H9 (cell line): ENCODE data around the gene ATP11B. TPM values are rescaled to one million over a fixed set of nuclear protein-coding genes. Genes with fewer than 3 reads are reported as not detected.

ENCODE experiments used
- DNase-seq: peaks from one replicate; pipeline ENCODE4 v3.0.0-alpha.2; 2017
- H2AFZ ChIP-seq: one replicate; pipeline ENCODE4 v1.6.1; 2013; ENCODE audit warnings: mild to moderate bottlenecking, low read length, control low read depth, moderate library complexity
- H2AK5ac ChIP-seq: 2 replicates; pipeline ENCODE4 v1.6.1; 2013; ENCODE audit warnings: low read length, control low read depth, mixed read lengths; ENCODE audit not compliant: insufficient read length
- H2BK120ac ChIP-seq: one replicate; pipeline ENCODE4 v1.6.1; 2013; ENCODE audit warnings: low read depth, mild to moderate bottlenecking, low read length, control low read depth, inconsistent platforms; ENCODE audit not compliant: poor library complexity, severe bottlenecking
- H2BK12ac ChIP-seq: 2 replicates; pipeline ENCODE4 v1.6.1; 2013; ENCODE audit warnings: low read length, control low read depth, mixed read lengths, low read depth; ENCODE audit not compliant: insufficient read length
- H2BK15ac ChIP-seq: 2 replicates; pipeline ENCODE4 v1.6.1; 2013; ENCODE audit warnings: low read depth, low read length, control low read depth
- H2BK20ac ChIP-seq: one replicate; pipeline ENCODE4 v1.6.1; 2013; ENCODE audit warnings: low read depth, mild to moderate bottlenecking, low read length, control low read depth, inconsistent platforms; ENCODE audit not compliant: poor library complexity, severe bottlenecking
- H2BK5ac ChIP-seq: 2 replicates; pipeline ENCODE4 v1.6.1; 2013; ENCODE audit warnings: low read length, control low read depth, mixed read lengths; ENCODE audit not compliant: insufficient read length
- H3K14ac ChIP-seq: 2 replicates; pipeline ENCODE4 v1.6.1; 2013; ENCODE audit warnings: low read length, control low read depth; ENCODE audit not compliant: insufficient read depth
- H3K18ac ChIP-seq: 2 replicates; pipeline ENCODE4 v1.6.1; 2013; ENCODE audit warnings: low read depth, mild to moderate bottlenecking, mixed read lengths, low read length, control low read depth; ENCODE audit not compliant: insufficient read length
- H3K23ac ChIP-seq: 2 replicates; pipeline ENCODE4 v1.6.1; 2013; ENCODE audit warnings: low read length, control low read depth, mixed read lengths, low read depth; ENCODE audit not compliant: insufficient read length
- H3K23me2 ChIP-seq: 2 replicates; pipeline ENCODE4 v1.6.1; 2013; ENCODE audit warnings: low read depth, mild to moderate bottlenecking, mixed read lengths, low read length, control low read depth; ENCODE audit not compliant: insufficient read length, poor library complexity, severe bottlenecking
- H3K27ac ChIP-seq: 2 replicates; pipeline ENCODE4 v1.5.1; 2013; ENCODE audit warnings: low read length, control low read depth, mixed read lengths, low read depth; ENCODE audit not compliant: insufficient read length
- H3K27me3 ChIP-seq: 2 replicates; pipeline ENCODE4 v1.6.1; 2013; ENCODE audit warnings: low read length, control low read depth, inconsistent platforms; ENCODE audit not compliant: insufficient read depth
- H3K4ac ChIP-seq: 2 replicates; pipeline ENCODE4 v1.6.1; 2013; ENCODE audit warnings: low read depth, mild to moderate bottlenecking, control low read depth, inconsistent platforms, low read length, moderate library complexity
- H3K4me1 ChIP-seq: 2 replicates; pipeline ENCODE4 v1.6.1; 2013; ENCODE audit warnings: low read length, control low read depth, inconsistent platforms; ENCODE audit not compliant: insufficient read depth
- H3K4me2 ChIP-seq: 2 replicates; pipeline ENCODE4 v1.6.1; 2013; ENCODE audit warnings: low read length, control low read depth, mixed read lengths; ENCODE audit not compliant: insufficient read length, insufficient read depth
- H3K56ac ChIP-seq: 2 replicates; pipeline ENCODE4 v1.6.1; 2013; ENCODE audit warnings: low read depth, mild to moderate bottlenecking, mixed read lengths, low read length, control low read depth; ENCODE audit not compliant: insufficient read length
- H3K79me1 ChIP-seq: 2 replicates; pipeline ENCODE4 v1.6.1; 2013; ENCODE audit warnings: low read depth, mild to moderate bottlenecking, moderate library complexity, low read length, control low read depth, inconsistent platforms; ENCODE audit not compliant: insufficient read depth, poor library complexity, severe bottlenecking
- H3K79me2 ChIP-seq: 2 replicates; pipeline ENCODE4 v1.6.1; 2013; ENCODE audit warnings: low read length, control low read depth, inconsistent platforms; ENCODE audit not compliant: insufficient read depth
- H3K9ac ChIP-seq: 2 replicates; pipeline ENCODE4 v1.6.1; 2013; ENCODE audit warnings: low read length, control low read depth, mixed read lengths; ENCODE audit not compliant: insufficient read length; ENCODE audit errors: extremely low read depth
- H3K9me3 ChIP-seq: one replicate; pipeline ENCODE4 v1.6.1; 2013; ENCODE audit warnings: low read depth, low read length, inconsistent platforms; ENCODE audit not compliant: control insufficient read depth
- H3T11ph ChIP-seq: one replicate; pipeline ENCODE4 v1.6.1; 2013; ENCODE audit warnings: mild to moderate bottlenecking, low read length, control low read depth, inconsistent platforms
- H4K20me1 ChIP-seq: one replicate; pipeline ENCODE4 v1.6.1; 2013; ENCODE audit not compliant: control insufficient read depth, insufficient read length, insufficient read depth
- H4K5ac ChIP-seq: 2 replicates; pipeline ENCODE4 v1.6.1; 2013; ENCODE audit warnings: low read depth, mild to moderate bottlenecking, mixed read lengths, low read length, control low read depth; ENCODE audit not compliant: insufficient read length
- H4K8ac ChIP-seq: replicated peaks from 2 replicates; pipeline ENCODE4 v1.6.1; 2013; ENCODE audit warnings: low read length, control low read depth, mixed read lengths, low read depth; ENCODE audit not compliant: insufficient read length
- H4K91ac ChIP-seq: 2 replicates; pipeline ENCODE4 v1.6.1; 2013; ENCODE audit warnings: low read depth, mild to moderate bottlenecking, moderate library complexity, mixed read lengths, low read length, control low read depth; ENCODE audit not compliant: insufficient read length
- H3K27ac Mint-ChIP-seq, 3 experiments: 2 replicates in 2 of 3; 3 replicates in 1 of 3; pipeline ENCODE4 v1.8.0; 2020 to 2021; ENCODE audit warnings: mixed read lengths in 3 of 3, mild to moderate bottlenecking in 1 of 3, moderate library complexity in 1 of 3
- H3K27me3 Mint-ChIP-seq: 2 replicates; pipeline ENCODE4 v1.8.0; 2021; ENCODE audit warnings: low read depth, mild to moderate bottlenecking, moderate library complexity, mixed read lengths
- H3K36me3 Mint-ChIP-seq, 3 experiments: 2 replicates in 2 of 3; 3 replicates in 1 of 3; pipeline ENCODE4 v1.8.0; 2020 to 2021; ENCODE audit warnings: low read depth in 3 of 3, mixed read lengths in 3 of 3; ENCODE audit not compliant: insufficient read depth in 1 of 3
- H3K4me1 Mint-ChIP-seq, 2 experiments: 2 replicates each; pipeline ENCODE4 v1.8.0; 2020; ENCODE audit warnings: mixed read lengths in 2 of 2
- H3K4me3 Mint-ChIP-seq, 2 experiments: 2 replicates in 1 of 2; 3 replicates in 1 of 2; pipeline ENCODE4 v1.8.0; 2020 to 2021; ENCODE audit warnings: mild to moderate bottlenecking in 2 of 2, mixed read lengths in 2 of 2, moderate library complexity in 1 of 2
- H3K9me3 Mint-ChIP-seq, 2 experiments: 2 replicates in 1 of 2; 3 replicates in 1 of 2; pipeline ENCODE4 v1.8.0; 2020; ENCODE audit warnings: mild to moderate bottlenecking in 2 of 2, mixed read lengths in 2 of 2, moderate library complexity in 1 of 2
- WGBS: extraction: QIAGEN DNeasy Blood & Tissue Kit; methylation state at CpG from one replicate; pipeline ENCODE4 v1.1.7; 2013; ENCODE audit warnings: missing lambda C conversion rate, low lambda C conversion rate, mixed read lengths; ENCODE audit not compliant: insufficient read length; ENCODE audit errors: extremely low coverage; 5-methylcytosine and 5-hydroxymethylcytosine counted together
- total RNA-seq: library from RNA; stranded (reverse); gene quantifications from 2 replicates; pipeline ENCODE4 v1.2.1, GENCODE V29; 2021
- TF ChIP-seq, protein P1 (sequence below): fragments of 200-600 bp; sonication (generic); conservative IDR thresholded peaks from 3 replicates; pipeline ENCODE4 v1.8.0; 2021; ENCODE audit warnings: antibody characterized with exemption, mild to moderate bottlenecking

ATP11B gene
- total RNA-seq, 1 experiment from 2014 or later: 30.0 TPM

DNA sequence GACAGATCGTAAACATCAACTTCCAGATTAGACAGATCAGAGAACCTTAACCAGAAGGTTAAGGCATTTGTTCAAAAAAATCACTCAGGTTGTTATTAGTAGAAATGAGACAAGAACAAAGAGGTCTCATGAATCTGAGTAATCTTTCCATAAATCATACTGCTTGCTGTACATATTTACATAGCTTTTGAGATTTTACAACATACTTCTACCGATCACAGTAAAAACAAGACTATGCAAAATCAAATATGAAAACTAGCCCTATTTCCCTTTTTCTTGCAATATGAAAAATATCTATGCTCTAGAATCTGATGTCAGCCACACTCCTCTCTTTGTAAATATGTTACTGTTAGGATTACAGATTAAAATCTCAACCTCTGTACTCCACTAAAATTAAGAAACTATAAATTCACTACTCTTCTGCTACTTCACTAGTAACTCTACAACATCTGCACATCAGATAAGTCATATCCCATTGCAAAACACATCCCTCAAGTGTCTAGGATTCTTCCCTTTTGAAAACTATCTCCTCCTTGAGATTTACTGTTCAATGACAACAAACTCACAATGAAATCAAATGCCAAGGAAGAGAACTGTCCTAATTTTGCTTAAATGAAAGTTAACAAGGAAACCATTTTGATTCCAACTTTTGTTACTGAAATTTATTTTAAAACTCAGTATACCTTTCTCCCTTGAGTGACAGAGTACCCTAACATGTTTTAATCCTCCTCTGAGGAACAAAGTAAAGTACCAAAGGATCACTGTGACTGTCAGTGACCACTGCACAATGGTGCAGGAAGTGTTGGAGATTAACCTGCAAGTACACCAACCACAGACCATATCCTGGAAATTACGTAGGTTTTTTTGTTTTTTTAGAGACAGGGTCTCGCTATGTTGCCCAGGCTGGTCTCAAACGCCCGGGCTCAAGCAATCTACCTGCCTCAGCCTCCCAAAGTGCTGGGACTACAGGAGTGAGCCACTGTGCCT, 174.2 kb downstream of the ATP11B start:
- TF ChIP-seq, protein P1, sequence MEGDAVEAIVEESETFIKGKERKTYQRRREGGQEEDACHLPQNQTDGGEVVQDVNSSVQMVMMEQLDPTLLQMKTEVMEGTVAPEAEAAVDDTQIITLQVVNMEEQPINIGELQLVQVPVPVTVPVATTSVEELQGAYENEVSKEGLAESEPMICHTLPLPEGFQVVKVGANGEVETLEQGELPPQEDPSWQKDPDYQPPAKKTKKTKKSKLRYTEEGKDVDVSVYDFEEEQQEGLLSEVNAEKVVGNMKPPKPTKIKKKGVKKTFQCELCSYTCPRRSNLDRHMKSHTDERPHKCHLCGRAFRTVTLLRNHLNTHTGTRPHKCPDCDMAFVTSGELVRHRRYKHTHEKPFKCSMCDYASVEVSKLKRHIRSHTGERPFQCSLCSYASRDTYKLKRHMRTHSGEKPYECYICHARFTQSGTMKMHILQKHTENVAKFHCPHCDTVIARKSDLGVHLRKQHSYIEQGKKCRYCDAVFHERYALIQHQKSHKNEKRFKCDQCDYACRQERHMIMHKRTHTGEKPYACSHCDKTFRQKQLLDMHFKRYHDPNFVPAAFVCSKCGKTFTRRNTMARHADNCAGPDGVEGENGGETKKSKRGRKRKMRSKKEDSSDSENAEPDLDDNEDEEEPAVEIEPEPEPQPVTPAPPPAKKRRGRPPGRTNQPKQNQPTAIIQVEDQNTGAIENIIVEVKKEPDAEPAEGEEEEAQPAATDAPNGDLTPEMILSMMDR: no peak
- 100% methylated on average over 1 of the region's 6 CpGs for WGBS

More for the DNA sequence above, 174.2 kb downstream of the ATP11B start:
- Histone ChIP-seq H3K56ac (no peak overlapping the region), H2BK15ac (no peak overlapping the region), H2BK5ac (no peak overlapping the region), H4K5ac (no peak overlapping the region), H3K23ac (no peak overlapping the region), H3K79me2 (peaks cover 18% of the 10 kb centered on the region), H4K20me1 (no peaks in the 10 kb centered on the region), H3K9ac (no peak overlapping the region), H3K18ac (no peak overlapping the region), H3K27ac (no peak overlapping the region), H3K23me2 (no peaks in the 10 kb centered on the region), H3K27me3 (no peaks in the 10 kb centered on the region), H2BK20ac (no peak overlapping the region), H3K4me1 (no peaks in the 10 kb centered on the region; the same call in 1 of the 2 replicates), H2AK5ac (no peak overlapping the region), H4K8ac (no peak overlapping the region), H3K79me1 (peaks cover 3% of the 10 kb centered on the region), H2BK12ac (no peak overlapping the region), H3T11ph (no peak overlapping the region), H4K91ac (no peak overlapping the region), H2AFZ (no peak overlapping the region), H3K14ac (no peak overlapping the region), H2BK120ac (no peak overlapping the region), H3K4ac (no peak overlapping the region), H3K4me2 (no peak overlapping the region), H3K9me3 (no peaks in the 10 kb centered on the region)
- Mint-ChIP-seq H3K9me3 (no peaks in the 10 kb centered on the region), H3K27ac (peak overlapping the region in 1 of 3 experiments; percentile 7; a peak in 2 of 7 replicates), H3K4me1 (peaks cover 26 to 30% of the 10 kb centered on the region in 2 experiments), H3K4me3 (no peak overlapping the region), H3K27me3 (no peaks in the 10 kb centered on the region), H3K36me3 (peaks cover 0 to 5% (median 5%) of the 10 kb centered on the region in 3 experiments; a peak in 4 of 7 replicates)
- DNase-seq: no peak
